GM21528 (cell line): ENCODE measurements around the gene CHRM2.
"Not testable (repeated sequence)": the region's sequence is repeated elsewhere in the genome, so short reads cannot be mapped to it uniquely, and the experiment has no call there.

Experiments used
- ATAC-seq: cut with Tn5 transposase; IDR thresholded peaks from one replicate; pipeline ENCODE4 v1.9.1; 2021; ENCODE audit warnings: mild to moderate bottlenecking, moderate library complexity; ENCODE audit not compliant: unreplicated experiment, low FRiP score

Gene CHRM2

DNA sequence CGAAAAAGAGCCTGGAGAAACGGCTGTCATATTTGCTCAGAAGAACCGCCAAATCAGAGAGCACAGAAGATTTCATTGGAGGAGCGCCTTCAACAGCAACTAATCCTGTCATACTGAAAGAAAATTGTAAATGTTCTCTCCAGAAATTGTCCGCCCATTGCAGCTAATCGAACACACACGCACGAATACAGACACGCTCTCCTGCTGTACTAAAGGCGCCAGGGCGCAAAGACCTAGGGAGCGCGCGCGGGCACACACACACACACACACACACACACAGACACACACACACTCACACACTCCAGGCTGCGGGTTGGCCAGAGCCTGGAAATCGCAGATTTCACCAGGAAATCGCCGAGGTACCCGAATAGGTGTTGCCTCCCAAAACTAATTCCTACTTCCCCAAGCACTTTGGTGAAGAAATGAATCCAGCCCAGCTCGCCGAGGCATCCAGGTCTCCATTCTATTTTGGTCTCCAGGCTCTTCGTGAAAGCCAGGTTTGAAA, at the start of gene CHRM2:
Gene CHRM2, plus strand, starts transcription at position 157 of the 505 bp plus-strand sequence. CDS start 146,214 bp downstream, outside the sequence.
- no peak for ATAC-seq

DNA sequence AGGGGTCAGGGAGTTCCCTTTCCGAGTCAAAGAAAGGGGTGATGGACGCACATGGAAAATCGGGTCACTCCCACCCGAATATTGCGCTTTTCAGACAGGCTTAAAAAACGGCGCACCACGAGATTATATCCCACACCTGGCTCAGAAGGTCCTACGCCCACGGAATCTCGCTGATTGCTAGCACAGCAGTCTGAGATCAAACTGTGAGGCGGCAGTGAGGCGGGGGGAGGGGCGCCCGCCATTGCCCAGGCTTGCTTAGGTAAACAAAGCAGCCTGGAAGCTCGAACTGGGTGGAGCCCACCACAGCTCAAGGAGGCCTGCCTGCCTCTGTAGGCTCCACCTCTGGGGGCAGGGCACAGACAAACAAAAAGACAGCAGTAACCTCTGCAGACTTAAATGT, 37.1 kb upstream of the CHRM2 start:
- not testable (repeated sequence) for ATAC-seq

DNA sequence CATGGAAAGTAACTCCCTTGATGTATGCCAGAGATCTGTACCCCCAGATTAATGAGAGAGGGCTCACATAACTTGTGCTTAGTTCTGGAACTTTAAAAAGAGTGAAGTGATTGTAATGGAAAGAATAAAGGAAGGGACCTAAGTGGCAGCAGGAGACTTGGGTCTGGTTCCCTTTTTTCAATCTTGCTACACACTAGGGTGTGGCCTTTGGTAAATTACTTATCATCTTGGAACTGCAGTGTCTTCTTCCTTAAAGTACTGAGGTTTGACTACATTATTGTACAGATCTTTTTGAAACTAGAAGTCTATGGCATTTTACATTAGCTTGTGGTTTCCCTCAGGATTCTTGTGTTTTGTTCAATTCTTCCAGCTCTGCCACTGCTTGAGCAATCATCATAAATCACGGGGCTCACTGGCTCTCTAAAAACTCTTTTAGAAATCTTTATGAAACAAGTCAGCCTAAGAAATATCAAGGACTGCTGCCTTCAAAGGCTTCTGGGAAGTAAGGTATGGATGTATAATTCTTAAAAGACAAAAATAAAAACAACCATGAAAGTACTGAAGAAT, 22.5 kb upstream of the CHRM2 start:
- ATAC-seq = no peak

DNA sequence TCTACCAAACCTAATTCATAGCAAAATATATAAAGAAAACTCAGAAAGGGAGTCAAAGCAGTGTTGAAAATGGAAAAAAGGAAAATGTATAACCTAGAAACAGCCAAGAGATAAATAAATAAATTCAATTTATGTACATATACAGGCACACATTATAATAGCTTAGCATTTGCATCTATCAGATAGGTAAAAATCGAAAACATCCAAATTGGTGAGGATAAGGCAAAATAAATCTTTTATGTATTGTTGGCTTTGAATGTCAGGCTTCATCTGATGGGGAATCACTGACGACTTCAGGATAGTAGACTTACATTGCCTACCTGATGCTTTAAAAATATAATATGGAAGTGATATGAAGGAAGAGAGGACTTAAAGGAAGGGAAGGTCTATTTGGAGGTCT, 20.6 kb upstream of the CHRM2 start:
- ATAC-seq = no peak

DNA sequence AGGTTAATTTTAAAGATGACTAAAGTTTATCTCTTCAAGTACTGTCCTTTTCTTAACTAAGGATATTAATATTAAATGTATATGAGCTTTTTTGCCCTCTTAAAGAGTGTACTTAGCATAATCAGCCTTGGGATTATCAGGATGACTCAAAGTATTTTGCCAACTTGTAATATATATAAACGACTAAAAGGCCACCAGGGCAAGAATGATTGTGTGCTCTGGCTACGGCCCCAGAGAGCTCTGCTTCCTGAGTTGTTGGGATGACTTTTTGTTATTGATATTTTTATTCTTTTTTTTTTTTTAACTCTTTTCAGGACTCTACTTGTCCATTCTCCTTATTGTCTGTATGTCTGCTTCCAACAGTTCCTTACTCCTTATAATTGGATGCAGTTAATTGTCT, 14.8 kb upstream of the CHRM2 start:
- ATAC-seq = no peak

DNA sequence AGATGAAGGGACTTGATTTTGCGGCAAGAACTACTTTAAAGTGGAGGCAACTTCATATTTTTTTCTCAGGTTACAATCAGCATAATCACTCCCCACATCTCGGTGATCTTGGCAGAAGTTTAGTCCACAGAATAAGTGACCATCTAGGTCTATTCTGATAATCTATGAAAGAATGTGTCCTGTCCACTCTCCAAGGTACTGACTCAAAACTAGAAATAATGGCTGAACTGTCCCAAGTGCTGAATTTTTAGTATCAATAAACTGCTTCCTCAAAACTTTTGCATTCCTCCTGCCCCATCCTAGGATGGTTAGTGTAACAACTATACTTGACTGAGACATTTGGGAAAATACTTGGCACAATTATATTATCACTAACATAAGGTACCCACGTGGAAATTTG, 10.9 kb upstream of the CHRM2 start:
- ATAC-seq = no peak

DNA sequence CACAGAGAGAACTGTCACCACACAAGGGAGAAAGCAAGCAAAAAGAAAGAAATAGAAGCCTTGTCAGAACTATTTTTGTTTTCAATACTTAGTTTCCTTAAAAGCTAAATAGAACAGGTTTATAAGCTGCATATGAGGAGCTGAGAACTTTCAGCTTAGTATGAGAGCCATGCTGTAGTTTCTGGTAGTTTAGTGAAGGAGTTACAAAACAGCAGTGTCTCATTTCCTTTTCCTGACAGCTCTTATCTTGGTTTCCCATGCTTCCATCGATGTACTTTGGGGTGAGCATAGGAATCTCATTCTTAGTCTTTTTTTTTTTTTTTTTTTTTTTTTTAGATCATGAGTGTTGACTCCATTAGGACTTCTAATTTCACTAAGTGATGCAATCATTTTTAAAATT, 8.6 kb upstream of the CHRM2 start:
- ATAC-seq = no peak

DNA sequence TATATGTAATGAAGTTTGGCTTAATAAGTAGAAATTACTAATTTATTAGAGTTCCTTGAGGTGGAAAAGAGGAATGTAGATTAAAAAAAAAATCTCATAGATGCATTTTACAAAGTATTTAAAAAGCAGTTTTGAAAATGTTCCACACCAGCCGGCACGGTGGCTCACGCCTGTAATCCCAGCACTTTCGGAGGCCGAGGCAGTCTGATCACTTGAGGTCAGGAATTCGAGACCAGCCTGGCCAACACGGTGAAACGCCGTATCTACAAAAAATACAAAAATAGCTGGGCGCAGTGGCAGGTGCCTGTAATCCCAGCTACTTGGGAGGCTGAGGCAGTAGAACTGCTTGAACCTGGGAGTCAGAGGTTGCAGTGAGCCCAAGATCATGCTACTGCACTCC, 3.2 kb upstream of the CHRM2 start:
- no peak for ATAC-seq

DNA sequence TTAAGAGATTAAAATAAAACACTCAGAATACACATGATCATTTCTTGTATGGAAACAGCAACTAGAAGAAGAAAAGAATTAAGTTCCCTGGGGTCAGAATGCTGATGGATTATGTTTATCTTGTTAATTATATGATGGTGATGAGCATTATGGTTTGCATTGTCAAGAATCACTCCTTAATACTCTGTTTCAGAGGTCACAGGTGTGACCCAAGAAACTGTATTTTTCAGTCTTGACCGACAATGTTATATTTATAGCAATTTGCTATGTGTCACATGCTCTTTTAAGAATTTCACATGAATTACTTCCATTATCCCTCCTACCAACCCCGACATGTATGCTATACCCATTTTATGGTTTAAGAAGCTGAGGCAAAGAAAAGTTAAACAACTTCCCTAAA, 2.7 kb upstream of the CHRM2 start:
- ATAC-seq = no peak

DNA sequence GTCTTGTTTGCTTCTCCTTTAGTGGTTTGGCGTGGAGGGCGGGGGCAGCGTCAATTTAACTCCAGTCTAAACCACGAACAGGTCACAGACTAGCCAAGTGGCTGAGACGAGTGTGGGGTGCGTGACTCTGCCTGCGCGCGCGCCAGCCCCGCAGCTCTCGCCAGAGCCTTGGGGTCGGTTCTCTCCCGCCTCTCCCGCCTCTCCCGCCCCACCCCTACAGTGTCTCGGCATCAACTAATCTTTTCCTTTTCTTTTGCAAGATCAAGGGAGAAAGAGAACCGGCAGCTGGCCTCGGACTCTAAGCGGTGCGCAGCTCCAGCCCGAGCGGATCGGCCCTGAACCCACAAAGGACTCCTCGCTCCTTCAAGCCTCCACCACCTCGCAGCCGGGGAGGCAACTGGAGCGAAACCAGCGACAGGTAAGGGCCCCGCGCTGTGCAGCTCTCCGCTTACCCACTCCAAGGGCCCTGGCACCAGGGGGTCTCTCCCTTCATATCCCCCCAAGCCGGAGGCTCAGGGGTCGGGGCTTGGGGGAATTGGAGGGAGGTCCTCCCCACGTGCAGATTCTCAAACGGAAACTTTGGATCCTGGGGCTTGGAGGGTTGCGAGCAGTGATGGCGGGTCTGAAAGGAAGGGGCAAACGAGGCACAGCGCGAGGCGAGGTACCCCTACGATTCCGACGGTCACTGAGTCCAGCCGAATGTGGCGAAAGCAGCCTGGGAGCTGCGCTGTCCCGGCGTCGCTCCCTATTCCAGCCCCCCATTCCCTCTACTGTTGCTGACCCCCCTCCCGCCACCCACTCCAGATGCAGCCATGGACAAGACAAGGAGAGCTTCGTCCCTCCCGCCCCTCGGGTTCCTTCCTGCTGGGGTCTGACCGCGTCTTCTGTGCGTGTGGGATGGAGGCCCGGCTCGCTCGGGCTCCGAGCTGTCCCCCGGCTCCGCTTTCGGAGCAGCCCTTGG, 829 bp downstream of the CHRM2 start:
- ATAC-seq = no peak

DNA sequence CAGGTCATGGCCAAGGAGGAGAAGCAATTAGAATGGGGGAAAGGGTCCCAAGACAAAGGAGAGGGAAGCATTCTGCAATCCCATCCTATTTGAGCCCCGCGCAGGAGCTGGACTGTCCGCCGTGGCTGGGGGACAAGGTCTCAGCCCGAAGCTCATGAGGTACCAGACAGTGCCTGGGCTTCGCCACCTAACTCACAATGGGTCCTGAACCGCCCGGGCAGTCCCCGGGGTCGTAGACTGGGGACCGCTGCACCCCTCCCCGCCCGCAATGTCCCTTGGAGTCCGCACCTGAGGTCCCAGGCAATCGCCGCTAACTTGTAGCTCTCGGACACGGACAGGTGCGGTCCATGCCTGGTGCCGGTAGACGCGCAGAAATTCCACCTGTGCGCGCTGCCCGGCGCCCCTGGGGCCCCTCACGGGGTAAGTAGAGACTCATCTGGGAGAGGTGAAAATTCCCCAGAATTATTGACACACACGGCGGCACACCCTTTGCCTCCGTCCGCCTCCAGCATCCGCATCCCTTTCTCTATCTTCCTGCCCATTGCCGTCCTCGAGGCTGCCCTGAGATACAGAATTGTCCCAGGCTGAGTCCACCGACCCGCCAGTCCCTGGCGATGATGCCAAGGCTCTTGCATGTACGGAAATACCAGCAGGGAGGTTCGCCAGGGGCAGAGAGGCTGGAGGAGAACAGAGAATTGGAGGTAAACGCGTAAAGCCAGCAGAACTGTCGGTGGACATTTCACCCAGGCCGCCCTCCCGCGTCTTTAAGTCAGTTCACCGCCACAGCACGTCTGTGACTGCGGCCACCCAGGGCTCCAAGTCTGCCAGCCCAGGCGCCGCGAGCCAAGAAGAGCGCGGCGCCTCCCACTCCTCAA, 1.8 kb downstream of the CHRM2 start:
- ATAC-seq = no peak

DNA sequence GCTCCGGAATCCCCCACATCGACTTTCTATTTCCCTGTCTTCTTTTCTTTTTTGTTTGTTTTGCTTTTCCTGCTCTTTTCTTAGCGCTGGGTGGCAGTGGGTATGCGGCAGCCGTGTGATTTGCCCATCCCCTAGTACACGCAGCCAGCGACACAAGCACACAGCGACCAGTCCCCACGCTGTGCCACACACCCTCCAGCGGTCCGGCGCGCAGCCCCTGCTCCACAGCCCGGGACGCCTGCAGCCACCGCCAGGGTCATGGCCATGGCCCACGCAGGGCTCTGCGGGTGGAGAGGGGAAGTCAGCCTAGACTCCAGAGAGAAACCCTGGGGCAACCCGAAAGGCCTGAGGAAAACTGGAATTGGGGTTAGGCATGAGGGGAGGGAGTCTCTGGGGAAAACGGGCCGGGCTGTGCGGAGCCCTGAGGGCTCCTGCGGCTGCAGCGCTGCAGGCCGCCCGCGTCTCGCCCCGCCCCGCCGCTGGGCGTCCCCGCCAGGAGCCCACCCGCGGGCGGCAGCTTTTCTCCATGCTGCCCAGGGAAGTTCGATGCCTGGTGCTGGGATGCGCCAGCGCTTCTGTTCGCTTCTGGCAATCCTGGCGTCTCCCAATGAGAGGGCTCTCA, 2.5 kb downstream of the CHRM2 start:
- no peak for ATAC-seq

DNA sequence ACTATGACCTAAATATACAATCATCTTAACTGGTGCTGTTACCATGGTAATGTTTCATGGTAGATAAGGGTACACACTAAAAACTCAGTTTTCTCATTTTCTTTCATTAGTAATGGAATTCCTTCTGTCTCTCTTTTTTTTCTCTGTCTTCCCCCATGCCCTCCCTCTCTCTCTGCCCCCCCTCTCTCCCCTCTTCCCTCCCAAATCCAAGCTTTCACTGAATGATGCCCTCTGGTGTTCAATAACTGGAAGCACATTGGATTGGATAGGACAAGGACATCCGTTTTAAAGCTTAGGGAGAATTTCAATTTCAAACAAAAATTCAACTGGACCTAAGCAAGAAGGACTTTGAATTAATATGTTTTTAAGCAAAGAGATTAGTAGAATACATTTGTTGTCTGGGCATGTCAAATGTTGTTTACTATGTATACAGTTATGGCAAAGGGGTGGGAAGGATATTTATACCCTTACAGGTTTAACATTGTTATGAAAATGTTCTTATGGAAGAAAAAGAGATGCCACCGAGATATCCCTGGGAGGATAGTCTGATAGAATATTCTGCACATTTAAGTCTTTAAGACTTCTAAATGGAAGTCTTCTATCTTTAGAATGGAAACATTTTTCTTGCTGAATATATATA, 6.1 kb downstream of the CHRM2 start:
- no peak for ATAC-seq

DNA sequence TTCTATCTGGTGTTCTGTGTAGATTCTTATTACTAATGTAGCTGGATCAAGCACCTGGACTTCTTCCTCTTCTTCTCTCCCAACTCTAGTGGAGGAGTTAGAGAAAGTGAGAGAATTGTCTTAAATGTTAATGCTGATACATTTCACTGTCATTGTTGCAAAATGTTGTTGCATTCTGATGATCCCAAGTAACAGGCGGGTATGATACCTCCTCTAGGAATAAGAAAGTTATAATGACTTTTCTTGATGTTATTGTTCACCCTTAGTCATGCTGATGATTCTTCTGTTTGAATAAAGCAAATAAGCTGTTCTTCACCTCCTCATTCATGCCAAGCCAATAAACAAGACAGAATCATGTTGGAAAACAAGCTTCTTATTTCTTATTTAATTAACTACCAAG, 9.1 kb downstream of the CHRM2 start:
- ATAC-seq = no peak

DNA sequence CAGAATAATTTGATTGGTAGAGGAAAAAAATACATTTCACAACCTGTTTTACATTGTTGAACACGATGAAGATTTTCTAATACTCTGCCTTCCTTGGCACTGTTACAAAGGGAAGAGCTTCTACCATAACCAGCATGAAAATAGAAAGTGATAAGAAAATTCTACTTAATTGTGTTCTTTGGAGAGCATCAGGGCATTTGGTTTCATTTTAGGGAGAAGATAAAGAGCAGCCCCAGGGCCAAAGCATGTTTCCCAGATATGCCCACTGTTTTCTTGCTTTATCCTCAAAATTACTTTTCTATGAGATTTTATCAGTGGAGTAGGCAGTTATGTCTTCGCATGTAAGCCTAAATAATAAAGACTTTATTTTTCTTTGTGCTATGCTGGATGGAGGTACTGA, 9.5 kb downstream of the CHRM2 start:
- no peak for ATAC-seq

DNA sequence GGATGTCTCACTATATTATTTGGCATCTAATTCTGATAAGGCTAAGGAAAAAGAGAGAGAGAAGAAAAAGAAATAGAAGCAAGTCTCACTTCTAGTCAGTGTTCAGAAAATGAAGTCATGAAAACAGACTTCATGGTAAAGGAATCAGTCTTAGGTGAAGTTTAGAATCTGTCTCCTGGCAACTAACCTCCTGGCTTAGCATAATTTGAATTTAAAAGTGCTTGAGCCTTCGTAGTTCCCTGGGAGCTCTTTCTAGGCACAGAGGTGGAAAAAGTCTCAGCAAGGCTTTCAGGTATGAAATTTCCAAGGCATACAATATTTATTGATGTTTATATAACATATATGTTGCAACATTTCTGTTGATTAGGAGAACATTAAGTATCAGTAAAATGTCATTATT, 10.4 kb downstream of the CHRM2 start:
- no peak for ATAC-seq

DNA sequence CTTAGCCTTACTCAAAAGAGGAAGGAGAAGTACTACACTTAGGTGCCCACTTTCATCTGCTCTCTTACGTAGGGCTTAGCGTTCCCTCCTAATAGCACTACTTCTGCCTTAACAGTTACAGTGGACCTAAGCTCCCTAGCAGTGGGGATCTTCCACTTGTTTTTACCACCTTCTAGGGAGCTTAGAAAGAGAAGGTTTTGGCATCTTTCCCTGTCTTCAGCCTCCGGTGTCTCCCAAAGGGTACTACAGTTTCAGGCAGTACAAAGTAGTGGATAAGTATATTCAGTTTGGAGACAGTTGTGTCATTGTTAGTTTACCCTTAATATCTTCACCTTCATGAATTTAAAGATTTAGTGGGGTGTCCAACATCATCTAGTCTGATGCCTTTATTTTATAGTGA, 14.6 kb downstream of the CHRM2 start:
- ATAC-seq = no peak

DNA sequence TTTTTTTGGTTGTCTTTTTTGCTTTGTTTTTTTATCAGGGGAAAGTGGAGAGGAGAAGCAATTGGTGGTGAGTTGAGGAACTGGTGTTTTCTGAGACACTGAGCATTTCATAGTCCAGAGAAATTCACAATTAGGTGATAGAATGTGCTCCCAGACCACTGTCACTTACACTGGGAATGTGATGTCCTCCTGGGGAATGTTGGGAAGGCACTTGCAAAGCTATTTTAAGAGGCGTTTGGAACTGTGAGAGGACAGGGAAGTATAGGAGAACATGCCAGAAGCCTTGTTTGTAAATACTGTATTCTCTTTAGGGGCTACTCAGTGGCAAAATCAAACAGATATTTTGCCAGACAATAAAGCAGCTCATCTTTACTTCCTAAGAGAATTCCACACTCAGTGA, 16.0 kb downstream of the CHRM2 start:
- ATAC-seq = no peak

DNA sequence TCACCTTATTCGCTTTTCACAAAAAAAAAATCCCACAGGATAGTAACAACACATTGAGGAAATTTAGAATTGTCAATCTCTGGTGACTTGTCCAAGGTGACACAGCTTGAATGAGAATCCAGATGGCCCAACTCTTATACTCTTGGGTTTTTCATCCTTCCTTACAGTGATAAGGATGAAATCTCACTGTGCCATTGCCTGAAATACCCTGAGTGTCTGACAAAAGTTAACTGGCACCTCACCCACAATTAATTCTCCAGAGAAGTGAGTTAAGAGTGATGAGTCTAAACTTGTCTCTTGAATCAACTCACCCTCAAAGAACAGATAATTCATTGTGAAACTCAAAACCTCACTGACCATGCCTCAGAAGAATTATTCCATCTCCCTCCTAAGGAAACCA, 18.9 kb downstream of the CHRM2 start:
- no peak for ATAC-seq

DNA sequence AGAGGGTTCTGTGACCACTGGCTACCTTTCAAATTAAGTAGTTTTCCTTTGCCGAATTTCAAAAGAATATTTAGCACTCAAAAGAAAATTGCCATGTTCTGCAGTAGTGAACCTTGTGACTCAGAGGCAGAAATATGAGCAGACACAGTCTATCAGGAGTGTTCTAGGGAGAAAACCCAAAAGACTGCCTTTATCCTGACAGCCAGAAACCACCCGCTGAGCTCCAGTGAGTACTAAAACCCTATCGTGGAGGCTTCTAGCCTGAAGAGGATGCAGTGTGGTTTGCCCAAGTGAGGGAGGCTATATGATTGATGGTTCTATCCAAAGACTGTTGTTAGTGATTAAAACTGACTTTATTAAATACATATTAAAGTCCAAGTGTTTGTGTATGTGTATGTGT, 21.9 kb downstream of the CHRM2 start:
- no peak for ATAC-seq
